Stimulated activated CD4-positive, alpha-beta T cell treated with anti-CD3 and anti-CD28 coated beads, Interleukin-4, amount 100 ng/mL, for 24 hours (primary cell): ENCODE measurements around the gene UBE2K.
"Not testable (repeated sequence)": the region's sequence is repeated elsewhere in the genome, so short reads cannot be mapped to it uniquely, and the experiment has no call there.

Source experiments
- DNase-seq: peaks from one replicate; pipeline ENCODE4 v3.0.0-alpha.2; 2020

Gene UBE2K

DNA sequence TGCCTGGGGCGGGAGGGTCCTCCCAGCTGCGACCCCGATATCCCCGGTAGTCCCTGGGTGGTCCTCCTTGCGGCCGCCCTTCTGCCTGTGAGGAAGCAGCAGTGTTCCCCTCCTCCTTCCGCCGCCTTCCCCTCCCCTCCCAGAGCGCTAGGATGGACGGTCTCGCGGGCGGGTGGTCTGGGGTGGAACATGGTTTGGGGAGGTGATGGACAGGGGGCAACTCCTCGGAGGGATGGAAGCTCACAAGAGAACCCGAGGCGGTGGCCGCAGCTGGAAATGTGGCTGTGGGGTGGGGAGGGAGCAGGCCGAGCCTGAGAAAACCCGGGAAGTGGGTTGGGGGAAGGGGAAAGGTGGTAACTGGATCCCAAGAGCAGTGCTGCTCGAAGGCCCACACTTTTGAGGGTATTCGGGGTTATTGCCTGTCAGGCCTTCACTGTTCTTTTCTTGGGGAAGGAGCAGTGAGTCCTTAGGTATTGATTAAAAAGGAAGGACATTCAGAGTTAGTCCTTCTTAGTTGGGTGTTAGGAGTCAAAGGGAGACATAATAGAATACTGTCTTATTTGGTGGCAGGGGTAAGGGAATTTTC, 581 bp downstream of the UBE2K start:
- peak; percentile 45 for DNase-seq

DNA sequence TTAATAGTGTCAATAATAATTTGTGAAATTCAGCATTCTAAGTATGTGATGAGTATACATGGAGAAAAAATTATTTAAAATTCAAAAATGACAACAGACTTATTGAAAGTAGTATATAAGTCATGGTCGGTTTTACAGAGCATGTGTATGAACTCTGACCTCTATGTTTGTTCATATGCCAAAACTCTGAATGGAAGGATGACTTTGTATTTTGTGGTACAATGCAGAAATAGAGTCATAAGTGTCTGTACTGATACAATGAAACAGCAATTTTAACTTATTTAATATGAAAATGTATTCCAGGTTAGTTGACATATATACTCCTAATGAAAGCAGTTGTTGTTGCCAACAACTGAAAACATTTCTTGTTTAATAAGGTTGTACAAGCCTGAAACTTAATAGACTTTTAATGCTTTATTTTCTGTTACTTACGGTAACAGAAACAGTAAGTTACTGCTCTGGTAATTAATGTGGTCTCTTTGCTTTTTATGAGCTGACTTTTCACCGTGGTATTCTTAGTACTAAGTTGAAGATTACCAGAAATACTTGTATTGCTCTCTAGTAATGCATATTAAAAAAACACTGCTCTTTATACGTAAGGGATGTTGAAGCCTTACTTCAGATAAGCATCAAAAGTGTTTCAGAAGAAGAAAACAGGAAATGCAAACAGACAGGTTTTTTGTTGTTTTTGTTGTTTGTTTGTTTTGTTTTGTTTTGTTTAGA, 1.9 kb downstream of the UBE2K start:
- no peak for DNase-seq

DNA sequence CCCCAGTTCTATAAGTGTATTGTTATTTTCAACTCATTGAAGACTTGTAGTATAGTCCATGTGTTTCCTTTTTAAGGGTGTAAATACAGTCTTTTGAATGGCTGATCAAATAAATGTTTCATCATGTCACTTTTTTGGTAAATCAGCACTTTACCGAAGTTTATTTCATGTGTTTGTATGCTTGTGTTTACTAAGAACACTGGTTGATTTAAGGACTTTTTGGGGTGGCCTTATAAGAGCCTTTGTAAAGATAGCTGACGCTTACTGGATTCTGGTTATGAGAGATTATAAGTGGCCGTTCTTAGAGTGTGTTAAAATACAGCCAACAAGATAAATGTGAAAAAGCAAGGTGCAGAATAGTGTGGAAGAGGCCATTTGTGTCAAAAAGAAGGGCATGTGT, 2.6 kb downstream of the UBE2K start:
- no peak for DNase-seq

DNA sequence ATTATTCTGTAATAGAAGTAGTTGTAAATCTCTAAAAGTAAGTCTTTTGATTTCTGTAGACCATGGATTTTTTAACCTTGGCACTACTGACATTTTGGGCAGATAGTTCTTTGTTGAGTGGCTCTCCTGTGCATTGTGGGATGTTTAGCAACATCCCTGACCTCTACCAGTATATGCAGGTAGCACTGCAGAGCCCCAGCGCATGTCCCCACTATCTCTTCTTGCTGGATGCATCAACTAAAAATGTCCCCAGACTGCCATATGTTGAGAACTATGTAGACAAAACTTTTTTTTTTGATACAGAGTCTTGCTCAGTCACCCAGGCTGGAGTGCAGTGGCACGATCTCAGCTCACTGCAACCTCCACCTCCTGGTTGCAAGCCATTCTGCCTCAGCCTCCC, 4.8 kb downstream of the UBE2K start:
- DNase-seq: no peak

DNA sequence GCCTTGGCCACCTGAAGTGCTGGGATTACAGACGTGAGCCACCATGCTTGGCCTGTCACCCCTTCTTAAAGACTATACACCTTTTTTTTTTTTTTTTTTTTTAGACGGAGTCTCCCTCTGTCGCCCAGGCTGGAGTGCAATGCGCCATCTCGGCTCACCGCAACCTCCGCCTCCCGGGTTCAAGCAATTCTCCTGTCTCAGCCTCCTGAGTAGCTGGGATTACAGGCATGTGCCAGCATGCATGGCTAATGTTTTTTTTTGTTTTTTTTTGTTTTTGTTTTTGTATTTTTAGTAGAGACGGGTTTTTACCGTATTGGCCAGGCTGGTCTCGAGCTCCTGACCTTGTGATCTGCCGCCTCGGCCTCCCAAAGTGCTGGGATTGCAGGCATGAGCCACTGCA, 6.9 kb downstream of the UBE2K start:
- not testable (repeated sequence) for DNase-seq

DNA sequence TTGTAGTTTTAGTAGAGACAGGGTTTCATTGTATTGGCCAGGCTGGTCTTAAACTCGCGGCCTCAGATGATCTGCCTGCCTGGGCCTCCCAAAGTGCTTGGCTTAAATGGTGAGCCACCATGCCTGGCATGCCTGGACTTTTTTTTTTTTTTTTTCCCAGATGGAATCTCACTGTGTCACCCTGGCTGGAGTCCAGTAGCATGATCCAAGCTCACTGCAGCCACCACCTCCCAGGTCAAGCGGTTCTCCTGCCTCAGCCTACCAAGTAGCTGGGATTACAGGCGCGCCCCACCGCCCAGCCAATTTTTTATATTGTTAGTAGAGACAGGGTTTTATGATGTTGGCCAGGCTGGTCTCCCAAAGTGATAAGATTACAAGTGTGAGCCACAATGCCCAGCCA, 8.4 kb downstream of the UBE2K start:
- no peak for DNase-seq

DNA sequence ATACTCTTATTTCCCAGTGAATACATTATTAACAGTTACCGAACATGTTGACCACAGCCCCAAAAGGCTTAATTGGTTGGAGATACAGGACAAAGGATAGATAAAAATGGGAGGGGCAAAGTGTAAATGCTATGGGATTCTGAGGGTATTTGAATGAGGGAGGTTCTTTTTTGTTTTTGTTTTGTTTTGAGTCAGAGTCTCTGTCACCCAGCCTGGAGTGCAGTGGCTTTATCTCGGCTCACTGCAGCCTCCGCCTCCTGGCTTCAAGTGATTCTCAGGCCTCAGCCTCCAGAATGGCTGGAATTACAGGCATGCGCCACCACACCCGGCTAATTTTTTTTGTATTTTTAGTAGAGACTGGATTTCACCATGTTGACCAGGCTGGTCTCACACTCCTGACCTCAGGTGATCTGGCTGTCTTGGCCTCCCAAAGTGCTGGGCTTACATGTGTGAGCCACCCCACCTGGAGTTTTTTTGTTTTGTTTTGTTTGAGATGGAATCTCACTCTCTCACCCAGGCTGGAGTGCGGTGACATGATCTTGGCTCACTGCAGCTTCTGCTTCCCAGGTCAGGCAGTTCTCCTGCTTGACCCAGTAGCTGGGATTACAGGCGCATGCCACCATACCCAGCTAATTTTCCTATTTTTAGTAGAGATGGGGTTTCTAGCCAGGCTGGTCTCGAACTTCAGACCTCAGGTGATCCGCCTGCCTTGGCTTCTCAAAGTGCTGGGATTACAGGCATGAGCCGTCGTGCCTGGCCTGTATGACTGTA, 9.0 kb downstream of the UBE2K start:
- no peak for DNase-seq

DNA sequence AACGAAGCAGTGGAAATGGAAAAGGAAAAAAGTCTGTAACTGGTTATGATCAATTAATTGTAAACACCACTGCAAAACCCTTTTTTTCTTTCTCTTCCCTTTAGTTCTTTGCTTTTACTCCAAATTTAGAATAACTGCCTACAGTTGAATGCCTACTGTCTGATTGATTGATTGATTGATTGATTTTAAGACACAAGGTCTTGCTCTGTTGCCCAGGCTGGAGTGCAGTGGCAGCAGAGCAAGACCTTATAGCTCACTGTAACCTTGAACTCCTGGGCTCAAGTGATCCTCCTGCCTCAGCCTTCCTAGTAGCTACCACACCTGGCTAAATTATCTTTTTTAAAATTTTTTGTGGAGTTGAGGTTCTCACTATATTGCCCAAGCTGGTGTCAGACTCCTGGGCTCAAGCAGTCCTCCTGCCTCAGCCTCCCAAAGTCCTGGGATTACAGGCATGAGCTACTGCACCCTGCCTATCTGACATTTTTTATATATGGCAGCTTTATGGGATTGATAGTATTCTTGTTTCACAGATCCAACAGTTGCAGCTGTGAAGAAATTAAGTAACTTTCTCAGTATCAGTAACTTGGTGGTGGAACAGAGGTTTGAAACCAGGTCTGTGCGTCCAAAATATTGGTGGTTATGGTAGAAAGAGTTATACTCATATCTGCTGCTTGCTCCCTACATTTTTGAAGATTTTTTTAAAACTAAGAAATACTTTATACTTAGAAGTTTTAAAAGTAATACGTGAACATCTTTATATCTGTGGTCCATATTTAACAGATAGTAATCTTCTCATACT, 12.4 kb downstream of the UBE2K start:
- no peak for DNase-seq

DNA sequence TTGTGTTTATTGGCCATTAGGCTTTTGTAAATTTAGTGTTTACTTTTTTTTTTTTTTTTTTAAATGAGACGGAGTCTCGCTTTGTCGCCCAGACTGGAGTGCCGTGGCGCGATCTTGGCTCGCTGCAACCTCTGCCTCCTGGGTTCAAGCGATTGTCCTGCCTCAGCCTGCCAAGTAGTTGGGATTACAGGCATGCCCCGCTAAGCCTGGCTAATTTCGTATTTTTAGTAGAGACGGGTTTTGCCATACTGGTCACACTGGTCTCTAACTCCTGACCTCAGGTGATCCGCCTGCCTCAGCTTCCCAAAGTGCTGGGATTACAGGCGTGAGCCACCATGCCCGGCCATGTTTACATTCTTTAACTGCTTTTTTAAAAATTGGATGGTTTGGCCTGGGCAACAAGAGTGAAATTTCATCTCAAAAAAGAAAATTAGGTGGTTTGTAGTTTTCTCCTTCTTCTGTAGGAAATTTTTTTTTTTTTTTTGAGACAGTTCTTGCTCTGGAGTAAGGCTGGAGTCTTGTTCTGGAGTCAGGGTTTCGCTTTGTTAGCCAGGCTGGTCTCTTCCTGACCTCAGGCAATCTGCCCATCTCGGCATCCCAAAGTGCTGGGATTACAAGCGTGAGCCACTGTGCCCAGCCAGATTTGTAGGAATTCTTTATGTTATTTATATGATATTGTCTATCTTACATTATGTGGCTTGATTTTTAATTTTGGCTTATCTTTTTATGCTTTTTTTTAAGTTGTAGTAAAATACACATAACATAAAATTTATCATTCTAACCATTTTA, 15.1 kb downstream of the UBE2K start:
- DNase-seq: no peak

DNA sequence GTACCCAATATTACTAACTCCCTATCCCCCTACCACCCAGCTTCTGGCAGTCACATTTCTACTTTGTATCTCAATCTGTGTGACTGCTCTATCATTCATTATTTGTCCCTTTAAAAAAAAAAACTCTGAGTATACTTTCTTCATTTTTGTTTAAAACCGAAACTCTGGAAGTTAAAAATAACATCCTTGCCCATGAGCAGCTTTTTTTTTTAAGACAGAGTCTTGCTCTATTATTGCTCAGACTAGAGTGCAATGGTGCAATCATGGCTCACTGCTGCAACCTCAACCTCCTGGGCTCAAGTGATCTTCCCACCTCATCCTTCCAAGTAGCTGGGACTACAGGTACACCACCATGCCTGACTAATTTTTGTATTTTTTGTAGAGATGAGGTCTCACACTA, 15.8 kb downstream of the UBE2K start:
- no peak for DNase-seq

DNA sequence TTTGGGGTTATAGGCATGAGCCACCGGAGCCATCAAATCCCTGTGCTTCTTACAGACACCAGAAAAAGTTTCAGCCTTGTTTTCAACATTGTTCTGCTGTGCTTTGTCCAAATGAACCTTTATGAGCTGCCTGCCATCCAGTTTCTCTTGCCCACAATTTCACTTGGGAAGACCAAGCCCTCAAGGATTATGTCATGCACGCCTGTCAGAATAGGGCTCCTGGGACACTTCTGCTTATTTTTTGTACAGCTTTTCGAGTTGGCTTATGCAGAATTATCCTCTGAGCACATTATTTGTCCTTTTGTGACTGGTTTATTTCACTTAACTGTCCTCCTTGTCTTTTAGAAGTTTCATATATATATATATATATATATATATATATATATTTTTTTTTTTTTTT, 16.2 kb downstream of the UBE2K start:
- no peak for DNase-seq

DNA sequence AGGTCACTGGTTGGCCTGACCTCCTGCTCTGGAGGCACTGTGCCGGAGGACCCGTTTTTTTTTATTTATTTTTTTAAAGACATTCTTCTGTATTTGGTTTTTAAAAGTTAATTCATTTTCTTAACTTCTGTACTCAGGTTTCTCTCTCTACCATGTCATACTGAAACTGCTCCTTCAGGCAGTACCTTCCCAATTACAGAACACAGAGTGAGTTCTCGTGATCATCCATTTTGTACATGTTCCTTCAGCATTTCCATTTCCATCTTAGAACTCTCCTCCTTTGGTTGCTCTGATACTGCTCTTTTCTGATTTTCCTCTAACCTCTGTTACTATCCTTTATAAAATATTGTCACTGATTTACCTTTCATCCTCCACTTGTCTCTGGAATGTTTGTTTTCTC, 17.9 kb downstream of the UBE2K start:
- DNase-seq: no peak

DNA sequence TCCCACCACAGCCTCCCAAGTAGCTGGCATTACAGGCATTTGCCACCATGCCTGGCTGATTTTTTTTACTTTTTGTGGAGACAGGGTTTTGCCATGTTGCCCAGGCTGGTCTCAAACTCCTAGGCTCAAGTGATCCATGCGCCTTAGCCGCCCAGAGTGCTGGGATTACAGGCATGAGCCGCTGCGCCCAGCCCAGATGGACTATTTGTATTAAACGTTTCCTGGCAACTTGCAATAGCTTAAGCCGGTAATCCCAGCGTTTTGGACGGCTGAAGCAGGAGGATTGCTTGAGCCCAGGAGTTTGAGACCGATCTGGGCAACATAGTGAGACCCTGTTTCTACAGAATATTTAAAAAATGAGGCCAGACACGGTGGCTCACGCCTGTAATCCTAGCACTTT, 18.4 kb downstream of the UBE2K start:
- DNase-seq: no peak

DNA sequence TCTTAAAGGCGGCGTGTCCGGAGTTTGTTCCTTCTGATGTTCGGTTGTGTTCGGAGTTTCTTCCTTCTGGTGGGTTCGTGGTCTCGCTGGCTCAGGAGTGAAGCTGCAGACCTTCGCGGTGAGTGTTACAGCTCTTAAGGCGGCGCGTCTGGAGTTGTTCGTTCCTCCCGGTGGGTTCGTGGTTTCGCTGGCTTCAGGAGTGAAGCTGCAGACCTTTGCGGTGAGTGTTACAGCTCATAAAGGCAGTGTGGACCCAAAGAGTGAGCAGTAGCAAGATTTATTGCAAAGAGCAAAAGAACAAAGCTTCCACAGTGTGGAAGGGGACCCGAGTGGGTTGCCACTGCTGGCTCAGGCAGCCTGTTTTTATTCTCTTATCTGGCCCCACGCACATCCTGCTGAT, 19.8 kb downstream of the UBE2K start:
- DNase-seq: not testable (repeated sequence)

DNA sequence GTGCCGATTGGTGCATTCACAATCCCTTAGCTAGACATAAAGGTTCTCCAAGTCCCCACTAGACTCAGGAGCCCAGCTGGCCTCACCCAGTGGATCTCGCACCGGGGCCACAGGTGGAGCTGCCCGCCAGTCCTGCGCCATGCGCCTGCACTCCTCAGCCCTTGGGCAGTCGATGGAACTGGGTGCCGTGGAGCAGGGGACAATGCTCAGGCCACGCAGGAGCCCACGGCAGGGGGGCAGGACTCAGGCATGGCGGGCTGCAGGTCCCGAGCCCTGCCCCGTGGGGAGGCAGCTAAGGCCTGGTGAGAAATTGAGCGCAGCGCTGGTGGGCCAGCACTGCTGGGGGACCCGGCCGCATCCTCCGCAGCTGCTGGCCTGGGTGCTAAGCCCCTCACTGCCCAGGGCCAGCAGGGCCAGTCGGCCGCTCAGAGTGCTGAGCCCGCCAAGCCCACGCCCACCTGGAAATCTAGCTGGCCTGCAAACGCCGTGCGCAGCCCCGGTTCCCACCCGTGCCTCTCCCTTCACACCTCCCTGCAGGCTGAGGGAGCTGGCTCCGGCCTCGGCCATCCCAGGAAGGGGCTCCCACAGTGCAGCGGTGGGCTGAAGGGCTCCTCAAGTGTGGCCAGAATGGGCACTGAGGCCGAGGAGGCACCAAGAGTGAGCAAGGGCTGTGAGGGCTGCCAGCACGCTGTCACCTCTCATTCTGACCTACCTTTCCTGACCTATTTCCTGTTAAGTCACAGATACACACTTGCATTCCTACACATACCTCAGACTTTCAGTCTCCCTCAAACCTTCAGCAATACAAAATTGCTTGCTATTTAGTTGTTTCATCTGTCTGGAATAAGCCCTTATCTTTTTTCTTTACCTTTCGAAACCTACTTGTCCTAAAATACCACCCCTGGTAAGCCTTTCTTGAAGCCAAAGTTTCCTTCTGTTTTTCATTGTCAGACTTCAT, 20.7 kb downstream of the UBE2K start:
- DNase-seq: no peak

DNA sequence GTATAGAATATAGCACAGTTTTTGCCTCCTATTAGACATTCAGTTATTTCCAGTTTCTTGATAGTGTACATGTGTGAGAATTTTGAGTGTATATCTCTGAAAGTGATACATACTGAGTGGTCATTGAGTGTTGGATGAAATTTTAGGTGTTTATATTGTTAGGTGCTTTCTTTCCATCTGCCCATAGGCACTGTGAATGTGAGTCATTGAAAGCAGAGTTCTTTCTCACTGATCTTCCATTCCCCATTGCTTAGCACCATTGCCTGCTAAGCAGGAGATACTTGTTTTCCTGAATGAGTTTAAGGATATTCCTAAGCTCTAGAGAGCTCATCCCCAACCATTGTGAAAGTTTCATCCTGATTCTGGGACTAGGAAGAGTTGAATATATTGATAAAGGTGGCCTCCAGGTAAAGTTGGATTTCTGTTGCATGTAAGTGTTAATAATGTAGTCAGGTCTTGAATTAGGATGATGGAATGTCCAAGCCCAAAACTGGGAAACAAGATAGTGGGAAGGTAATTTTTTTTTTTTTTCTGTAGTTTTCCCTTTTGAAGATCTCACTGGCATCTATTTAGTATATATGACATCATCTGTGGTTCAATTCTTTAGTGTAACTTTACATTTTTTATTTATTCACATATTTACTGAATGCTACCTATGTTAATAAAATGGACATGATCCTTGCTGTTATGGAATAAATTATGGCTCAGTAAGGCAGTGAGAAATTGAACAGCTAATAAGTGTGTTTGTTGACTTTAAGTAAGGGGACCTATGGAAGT, 22.1 kb downstream of the UBE2K start:
- no peak for DNase-seq

DNA sequence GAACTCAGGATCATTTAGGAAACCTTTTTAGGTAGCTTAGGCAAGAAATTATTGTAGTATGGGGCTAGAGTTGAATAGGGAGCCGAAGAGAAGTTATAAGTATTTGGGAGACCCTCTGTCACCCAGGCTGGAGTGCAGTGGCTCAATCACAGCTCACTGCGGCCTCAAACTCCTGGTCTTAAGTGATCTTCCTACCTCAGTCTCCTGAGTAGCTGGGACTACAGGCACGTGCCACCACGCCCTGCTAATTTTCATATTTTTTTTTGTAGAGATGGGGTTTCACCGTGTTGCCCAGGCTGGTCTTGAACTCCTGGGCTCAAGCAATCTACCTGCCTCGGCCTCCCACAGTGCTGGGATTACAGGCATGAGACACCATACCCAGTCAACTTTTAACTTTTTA, 23.3 kb downstream of the UBE2K start:
- DNase-seq: not testable (repeated sequence)

DNA sequence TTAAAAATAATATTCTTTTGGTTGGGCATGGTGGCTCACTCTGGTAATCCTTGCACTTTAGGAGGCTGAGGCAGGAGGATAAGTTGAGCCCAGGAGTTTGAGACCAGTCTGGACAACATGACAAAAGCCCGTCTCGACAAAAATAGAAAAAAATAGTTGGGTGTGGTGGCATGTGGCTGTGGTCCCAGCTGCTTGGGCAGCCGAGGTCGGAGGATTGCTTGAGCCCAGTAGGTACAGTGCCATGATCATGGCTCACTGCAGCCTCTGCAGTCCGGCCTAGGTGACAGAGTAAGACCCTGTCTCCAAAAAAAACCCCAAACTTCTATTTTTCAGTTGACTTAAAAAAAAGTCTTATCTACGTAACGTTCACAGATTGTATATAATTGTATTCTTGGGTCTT, 23.9 kb downstream of the UBE2K start:
- DNase-seq: no peak

DNA sequence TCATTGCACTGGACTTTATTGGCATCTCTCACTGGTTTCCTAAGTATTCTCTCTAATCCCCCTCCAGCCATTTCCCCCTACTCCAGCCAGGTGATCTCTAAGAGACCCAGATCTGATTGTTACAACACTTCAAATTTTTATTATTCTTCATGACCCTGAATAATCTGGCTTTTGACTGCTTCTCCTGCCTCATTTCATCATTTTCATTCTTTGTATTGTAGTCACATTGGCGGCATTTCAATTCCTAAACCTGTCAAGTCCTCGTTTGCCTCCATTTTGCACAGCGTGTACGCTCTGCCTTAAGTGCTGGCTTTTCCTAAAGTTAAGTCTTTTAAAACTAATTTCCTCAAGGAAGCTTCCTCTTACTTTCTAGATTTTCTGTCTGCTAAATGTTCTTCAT, 31.6 kb downstream of the UBE2K start:
- no peak for DNase-seq

DNA sequence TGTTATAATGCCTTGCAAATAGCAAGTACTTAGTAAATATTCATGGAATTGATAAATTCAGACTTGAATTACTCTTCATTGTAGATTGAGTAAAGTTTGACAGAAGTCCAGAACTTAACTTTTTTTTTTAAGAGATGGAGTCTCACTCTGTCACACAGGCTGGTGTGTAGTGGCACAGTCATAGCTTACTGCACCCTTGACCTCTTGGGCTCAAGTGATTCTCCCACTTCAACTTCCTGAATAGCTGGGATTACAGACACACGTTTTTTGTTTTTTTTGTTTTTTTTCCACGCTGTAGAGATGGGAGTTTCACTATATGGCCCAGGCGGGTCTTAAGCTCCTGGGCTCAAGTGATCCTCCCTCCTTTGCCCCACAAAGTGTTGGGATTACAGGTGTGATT, 32.1 kb downstream of the UBE2K start:
- DNase-seq: no peak

DNA sequence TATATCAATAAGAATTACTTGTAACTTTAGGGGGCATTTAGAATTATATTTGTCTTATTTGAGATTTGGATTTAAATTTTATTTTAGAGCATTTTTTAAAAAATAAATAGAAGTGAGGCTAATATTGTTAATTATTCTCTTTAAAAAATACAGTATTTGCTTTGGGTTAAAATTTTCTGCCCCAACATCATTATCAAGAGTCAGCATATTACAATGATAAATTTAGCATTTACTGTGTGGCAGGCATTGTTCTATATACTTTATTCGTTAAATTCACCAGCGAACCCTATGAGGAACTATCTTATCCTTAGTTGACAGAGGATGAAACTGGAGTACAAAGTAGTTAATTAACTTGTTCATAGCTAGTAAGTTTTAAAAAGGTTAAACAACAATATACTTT, 34.0 kb downstream of the UBE2K start:
- DNase-seq: no peak
